GM08714 (cell line): Measurements from ENCODE around the gene SRRM2.

Experiments used
- H3K4me3 ChIP-seq: fragments of 200-500 bp; sonication (Bioruptor generic); 2 replicates; pipeline ENCODE4 v1.5.1; 2014; ENCODE audit warnings: mild to moderate bottlenecking, low read length, inconsistent platforms
- ZNF274 ChIP-seq: IDR thresholded peaks from 2 replicates; pipeline ENCODE4 v1.6.1; 2012; ENCODE audit warnings: mild to moderate bottlenecking, low read depth, low read length

Gene SRRM2

DNA sequence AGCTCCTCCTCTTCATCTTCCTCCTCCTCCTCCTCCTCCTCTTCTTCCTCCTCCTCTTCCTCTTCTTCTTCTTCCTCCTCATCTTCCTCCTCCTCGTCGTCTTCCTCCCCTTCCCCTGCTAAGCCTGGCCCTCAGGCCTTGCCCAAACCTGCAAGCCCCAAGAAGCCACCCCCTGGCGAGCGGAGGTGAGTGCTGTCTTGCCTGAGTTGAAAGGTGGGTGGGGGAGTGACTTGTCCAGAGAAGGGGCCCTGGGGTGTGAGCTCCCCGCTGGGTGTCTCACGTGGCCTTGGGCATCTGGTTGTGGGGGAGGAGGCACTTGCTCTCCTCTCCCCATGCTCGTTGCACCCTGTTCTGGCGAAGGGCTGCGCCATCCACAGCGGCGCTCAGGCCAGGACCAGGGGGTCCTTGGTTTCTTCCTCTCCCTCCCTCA lies 16.7 kb downstream of the SRRM2 start:
- H3K4me3 ChIP-seq: no peak overlapping the region
- TF ChIP-seq ZNF274: no peak

GRCh38 chr16:2769675-2770056 lies 17.2 kb downstream of the SRRM2 start:
- no peak overlapping the region for H3K4me3 ChIP-seq

GRCh38 chr16:2770057-2770951 lies 17.9 kb downstream of the SRRM2 start:
- H3K4me3 ChIP-seq: no peak overlapping the region
- TF ChIP-seq ZNF274: no peak

More at GRCh38 chr16:2769675-2770056, 17.2 kb downstream of the SRRM2 start:
- no peak for TF ChIP-seq ZNF274

DNA sequence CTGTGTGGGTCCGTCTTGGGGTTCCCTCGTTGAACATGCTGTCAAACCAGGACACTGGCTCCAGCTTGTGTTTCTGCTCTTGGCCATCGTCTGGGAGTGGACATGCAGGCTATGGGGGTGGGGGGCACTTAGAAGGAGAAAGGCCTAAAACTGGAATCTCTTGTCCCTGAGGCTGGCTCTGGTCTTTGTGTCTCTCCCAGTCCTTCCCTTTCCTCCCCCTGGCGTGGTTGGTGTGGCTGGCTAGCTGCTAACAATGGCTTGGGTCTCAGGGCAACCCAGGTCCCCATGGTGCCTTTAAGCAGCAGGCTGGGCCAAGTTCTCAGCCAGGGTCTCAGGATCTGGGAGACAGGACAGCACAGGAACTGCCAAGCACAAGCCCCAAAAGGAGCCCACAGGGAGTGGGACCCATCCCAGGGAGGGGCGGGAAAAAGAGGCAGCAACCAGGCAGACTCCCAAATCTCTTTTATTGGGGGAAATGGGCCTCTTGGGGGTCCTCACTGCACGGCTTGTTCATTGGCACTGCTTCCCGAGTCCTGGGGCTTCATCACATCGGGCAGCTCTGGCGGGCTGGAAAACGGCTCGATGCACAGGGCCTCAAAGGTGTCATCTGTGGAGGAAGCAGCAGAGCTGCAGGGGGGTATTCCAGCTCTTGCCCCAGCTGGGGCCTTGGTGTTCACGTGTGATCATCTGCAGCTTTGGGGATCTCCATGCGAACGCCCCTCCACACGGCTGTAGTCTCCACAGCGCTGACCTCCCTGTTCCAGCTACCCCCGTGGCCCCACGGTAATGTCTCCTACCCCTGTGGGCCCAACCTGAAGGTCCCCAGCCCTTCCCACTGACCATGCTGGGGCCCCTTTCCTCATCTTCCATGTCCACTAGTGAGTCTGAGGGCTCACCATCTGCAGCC lies 19.3 kb downstream of the SRRM2 start:
- TF ChIP-seq ZNF274: no peak
- H3K4me3 ChIP-seq: no peak overlapping the region

GRCh38 chr16:2773188-2773968 lies 20.9 kb downstream of the SRRM2 start:
- no peak for TF ChIP-seq ZNF274
- no peak overlapping the region for H3K4me3 ChIP-seq

DNA sequence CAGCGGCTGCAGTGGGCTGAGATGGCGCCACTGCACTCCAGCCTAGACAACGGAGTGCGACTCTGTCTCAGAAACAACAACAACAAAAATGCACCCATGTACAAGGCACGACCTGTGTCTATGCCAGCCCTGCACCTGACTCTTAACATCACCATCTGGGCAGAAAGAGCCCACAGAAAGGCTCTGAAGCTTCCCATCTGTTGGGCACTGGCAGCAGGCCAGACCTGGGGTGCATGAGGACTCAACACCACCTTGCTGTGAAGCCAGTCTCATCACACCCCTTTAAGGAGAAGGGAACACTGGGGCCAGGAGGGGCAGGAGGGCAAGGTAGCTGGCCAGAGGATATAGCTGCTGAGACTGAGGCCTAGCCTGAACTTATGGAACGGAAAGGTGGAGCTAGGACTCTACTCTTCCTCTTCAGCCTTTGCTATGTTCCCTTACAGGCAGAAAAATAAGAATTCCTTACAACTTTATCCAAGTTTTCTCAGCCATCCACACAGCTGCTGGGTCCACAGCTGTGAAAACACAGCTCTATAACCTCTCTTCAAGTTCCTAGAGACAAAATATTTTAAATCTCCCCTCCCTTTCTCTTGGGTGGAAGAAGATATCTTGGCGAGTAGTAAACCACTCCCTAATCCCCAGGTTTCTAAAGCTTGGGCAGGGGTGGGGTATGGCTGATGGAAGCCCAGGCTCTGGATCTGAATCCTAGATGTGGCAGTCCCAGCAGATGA lies 21.9 kb downstream of the SRRM2 start:
- TF ChIP-seq ZNF274: no peak
- no peak overlapping the region for H3K4me3 ChIP-seq

- no peak overlapping the region for H3K4me3 ChIP-seq
- no peak for TF ChIP-seq ZNF274
These were observed 22.8 kb downstream of the SRRM2 start for GRCh38 chr16:2775131-2775716.

DNA sequence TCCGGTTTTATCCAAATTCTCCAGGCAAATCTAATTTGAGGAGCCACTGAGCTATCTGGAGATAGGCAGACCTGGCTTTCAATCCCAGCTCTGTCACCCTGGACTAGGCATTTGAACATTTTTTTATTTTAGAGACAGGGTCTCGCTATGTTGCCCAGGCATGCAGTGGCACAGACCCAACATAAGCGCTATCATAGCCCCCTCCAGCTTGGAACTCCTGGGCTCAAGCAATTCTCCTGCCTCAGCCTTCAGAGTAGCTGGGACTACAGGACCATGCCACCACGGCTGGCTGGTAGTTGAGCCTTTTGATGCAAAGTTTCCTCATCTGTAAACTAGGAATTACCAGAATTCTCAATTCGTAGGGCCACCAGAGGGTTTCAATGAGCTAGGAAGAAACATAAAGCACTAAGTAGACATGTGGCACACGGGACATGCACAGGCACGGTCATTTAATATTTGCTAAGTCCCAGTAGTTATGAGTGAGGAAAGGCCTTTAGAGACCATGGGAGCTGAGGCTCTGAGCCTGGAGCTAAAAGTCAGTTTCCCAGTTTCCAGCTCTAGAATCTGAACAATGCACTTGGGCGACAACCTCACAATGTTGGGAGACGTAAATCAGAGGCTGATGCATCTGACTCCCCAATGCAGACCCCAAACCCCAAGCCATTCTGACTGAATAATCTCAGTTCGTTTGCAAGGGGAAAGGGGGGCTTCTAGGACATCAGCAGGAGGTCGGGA lies 23.5 kb downstream of the SRRM2 start:
- TF ChIP-seq ZNF274: no peak

GRCh38 chr16:2776500-2777139 lies 24.2 kb downstream of the SRRM2 start:
- TF ChIP-seq ZNF274: no peak
- H3K4me3 ChIP-seq: peak overlapping the region; percentile 93

More for the DNA sequence above, 23.5 kb downstream of the SRRM2 start:
- H3K4me3 ChIP-seq: peak overlapping the region; percentile 93

- H3K4me3 ChIP-seq: peak within 1 kb of the TSS; percentile 93
These were observed 24.9 kb downstream of the SRRM2 start, which contains the start of gene ELOB for GRCh38 chr16:2777231-2777902. ELOB (minus strand) TSS chr16:2777280; CDS start chr16:2777239, 41 bp downstream.

More at GRCh38 chr16:2777231-2777902, 24.9 kb downstream of the SRRM2 start, which contains the start of gene ELOB:
- no peak for TF ChIP-seq ZNF274
